ENCODE results near the gene IL32. TPM values are rescaled to one million over a fixed set of nuclear protein-coding genes. Genes with fewer than 3 reads are reported as not detected.

Gene IL32
- polyA plus RNA-seq, 12 donors, result 34.5 to 228 (median 112) TPM; not detected in 1

- no peak for DNase-seq
Measured at GRCh38 chr16:3025032-3026002, 40.1 kb upstream of the IL32 start.

- DNase-seq, result no peak
Measured at GRCh38 chr16:3026003-3026378, 39.4 kb upstream of the IL32 start.

GRCh38 chr16:3026609-3027488 is 38.6 kb upstream of the IL32 start:
- DNase-seq, result no peak

GRCh38 chr16:3027489-3027795 is 38.0 kb upstream of the IL32 start:
- no peak for DNase-seq

DNA sequence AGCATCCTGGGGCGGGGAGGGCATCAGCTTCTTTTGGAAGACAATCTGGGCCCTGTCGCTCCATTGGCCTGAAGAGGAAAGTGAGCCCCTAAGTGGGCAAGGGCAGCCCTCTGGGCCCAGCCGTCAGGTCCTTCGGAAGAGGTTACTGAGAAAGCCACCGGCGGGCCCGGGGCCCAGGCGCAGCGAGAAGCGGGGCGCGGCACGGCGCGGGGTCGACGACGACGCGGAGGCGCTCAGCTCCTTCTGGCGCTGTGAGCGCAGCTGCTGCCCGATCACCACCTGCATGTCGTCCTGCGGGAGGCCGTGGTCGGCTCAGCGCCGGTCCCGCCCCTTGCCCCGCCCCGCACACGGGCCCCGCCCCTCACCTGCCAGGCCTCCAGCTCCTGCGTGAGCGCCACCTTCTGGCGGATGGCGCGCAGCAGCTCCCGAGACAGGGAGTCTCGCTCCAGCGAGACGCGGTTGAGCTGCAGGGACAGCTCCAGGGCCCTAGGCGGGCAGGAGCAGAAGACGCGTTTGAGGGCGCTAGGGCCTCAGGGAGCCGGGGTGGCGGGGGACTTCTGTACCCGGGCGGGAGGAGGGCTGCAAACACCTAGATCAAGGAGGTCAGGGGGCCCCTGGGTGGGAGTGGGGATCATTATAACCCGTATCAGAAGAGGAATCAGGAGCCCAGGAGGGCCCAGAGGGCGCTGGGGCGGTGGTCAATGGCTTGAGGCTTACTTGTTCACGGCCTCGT is 37.3 kb upstream of the IL32 start:
- peak; percentile 60 for DNase-seq

DNA sequence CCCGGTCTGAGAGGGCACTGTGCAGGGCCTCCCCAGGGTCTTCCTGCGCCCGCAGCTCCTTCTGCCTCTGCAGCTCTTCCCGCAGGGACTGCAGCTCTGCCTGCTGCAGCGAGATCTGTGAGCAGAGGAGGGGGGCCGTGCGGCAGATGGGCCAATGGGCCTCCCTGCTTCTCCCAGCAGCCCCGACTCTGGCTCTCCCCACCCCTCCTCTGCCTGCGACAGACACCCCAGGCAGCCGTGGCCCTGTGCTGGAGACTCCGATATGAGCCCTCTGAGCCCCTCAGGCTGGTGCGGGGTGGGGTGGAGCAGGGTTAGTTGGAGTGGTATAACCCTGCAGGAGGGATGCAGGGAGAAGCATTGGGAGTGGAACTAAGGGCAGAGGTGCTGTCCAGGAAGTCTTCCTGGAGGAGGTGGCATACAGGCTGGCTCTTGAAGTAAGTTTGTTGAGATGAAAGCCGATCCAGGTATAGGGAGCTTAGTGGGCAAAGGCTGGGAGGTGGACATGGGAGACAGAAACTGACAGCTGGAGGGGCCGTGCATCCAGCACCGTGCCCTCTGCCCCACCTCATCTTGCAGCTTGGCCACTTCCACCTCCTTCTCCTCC is 36.6 kb upstream of the IL32 start:
- DNase-seq, result no peak

GRCh38 chr16:3029491-3030221 is 35.8 kb upstream of the IL32 start:
- no peak for DNase-seq

DNA sequence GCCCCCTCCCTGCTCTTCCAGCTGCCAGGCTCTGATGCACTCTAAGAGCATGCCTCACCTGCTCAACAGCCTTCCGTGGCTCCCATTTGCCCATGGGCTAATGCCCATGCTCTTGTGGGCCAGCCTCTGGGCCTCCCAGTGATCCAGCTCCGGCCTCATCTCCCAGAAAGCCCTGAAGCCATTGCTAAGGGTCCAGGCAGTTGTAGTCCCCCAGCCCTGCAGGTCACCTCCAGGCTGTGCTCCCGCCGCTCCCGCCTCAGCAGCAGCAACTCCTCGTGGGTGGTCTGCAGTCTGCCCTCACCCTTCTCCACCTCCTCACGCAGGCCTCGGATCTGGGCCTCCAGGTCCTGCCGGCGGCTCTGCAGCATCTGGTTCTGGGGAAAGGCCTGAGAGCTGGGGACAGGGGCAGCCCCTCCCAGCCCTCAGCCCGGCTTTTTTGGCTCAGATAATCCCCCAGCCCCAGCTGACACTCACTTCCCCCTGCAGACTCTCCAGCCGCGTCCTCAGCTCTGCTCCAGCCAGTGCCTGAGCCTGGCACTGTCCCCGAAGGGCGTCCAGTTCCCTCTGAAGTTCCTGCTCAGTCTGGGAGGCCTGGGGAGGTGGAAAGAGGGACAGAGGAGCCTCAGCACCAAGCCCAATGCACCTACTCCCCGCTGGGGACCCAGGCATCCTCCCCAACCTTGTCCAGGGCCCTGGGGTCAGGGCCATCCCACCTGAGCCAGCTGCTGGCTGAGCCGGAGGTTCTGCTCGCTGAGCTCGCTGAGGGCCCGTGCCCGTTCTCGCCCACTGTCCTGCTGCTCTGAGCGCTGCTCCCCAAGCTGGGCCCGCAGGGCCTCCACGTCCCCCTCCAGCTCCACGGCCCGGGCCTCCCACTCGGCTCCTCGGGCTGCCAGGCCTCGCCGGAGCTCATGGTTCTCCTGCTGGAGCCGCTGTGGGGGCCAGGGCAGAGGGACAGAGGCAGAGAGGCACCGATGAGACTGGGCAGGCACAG is 34.9 kb upstream of the IL32 start:
- no peak for DNase-seq

DNA sequence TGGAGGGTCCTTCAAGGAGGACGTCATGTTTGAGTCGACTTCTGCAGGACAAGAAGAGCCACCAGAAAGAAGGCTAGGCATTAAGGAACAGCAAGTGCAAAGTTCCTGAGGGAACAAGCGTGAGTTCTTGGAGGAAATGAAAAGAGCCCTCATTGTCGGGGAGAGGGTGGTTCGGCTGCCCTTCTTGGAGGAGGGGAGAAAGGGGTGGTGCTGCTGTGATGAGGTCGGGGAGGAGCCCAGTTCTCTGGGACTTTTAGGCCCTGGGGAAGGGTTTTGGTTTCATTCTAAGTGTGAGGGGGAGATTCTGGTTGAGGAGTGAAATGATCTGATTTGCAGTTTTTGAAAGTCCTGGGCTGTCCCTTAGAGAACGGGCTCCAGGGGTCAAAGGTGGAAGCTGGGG is 32.8 kb upstream of the IL32 start:
- no peak for DNase-seq

GRCh38 chr16:3035289-3035971 is 30.0 kb upstream of the IL32 start:
- no peak for DNase-seq

GRCh38 chr16:3035972-3036725 is 29.3 kb upstream of the IL32 start:
- DNase-seq, result no peak

DNA sequence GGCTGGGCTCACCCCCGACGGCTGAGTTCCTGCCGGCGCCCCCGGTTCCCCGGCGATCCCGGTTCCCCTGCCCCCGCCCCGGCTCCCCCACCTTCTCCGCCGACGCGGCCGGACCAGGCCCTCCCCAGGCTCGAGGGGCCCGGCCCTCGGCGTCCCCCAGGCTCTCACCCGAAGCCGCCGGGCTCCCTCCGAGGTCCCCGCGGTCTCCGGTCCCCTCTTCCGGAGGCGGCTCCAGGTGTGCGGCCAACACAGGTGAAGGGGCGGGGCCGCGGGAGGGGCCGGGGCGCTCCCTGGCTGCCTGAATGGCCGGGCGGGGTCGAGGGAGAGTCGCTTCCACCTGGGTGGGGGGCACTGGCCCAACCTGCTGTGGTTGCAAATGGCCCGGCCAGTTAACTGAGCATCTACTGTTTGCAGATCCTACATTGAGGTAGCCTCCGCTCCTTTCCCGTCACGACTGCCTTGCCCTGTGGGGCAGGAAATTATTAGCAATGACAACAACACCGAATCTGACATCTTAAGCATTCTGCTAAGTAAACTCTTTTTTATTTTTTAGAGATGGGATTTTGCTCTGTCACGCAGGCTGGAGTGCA is 28.6 kb upstream of the IL32 start, which contains the start of gene BICDL2:
BICDL2 (minus strand) TSS at position 219 of the 590 bp plus-strand sequence. CDS start 1,448 bp downstream, outside the sequence.
- no peak for DNase-seq

DNA sequence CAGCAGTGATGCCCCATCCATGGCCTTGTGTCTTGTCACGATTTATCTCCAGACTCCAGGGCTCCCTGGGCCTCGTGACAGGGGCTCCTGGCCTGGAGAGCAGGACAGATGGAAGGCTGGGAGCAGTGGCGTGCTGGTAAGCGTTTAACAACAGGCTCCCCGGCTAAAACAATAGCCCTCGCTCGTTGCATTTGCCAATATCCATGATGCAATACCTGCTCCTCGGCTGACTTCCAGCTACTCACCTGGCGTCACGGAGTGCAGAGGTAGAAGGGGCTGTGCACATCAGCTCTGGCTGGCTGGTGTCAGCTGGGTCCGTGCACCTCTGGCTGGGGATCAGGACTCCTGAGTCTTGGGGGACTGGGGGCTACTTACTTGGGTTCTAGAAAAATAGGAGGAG is 27.2 kb upstream of the IL32 start:
- DNase-seq, result no peak

DNA sequence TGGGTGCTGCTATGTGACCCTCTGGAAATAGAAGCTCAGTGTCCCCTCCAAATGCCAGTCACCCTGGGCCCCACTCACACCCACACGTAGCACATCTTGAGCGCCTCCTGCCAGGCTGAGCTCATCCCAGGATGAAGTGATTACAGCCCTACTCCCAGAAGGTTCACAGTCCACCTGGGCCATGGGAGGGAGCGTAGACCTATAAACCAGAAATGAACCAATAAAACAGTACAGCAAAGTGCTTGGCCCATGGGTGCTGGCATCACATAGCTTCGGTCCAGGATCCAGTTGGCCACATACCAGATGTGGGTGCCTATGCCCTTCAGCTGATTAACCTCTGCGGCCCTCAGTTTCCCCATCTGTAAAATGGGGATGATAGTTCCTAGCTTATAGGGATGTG is 26.5 kb upstream of the IL32 start:
- no peak for DNase-seq

DNA sequence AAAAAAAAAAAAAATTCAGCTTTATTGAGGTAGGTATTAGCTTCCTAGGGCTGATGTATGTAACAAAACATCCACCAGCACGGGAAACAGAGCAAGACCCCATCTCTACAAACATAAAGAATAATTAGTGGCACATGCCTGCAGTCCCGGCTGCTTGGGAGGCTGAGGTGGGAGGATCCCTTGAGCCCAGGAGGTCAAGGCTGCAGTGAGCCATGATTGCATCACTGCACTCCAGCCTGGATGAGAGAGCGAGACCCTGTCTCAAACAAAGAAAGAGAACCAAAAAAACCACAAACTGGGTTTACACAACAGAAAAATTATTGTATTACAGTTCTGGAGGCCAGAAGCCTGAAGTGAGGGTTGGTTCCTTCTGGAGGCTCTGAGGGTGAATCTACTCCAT is 23.1 kb upstream of the IL32 start:
- no peak for DNase-seq

DNA sequence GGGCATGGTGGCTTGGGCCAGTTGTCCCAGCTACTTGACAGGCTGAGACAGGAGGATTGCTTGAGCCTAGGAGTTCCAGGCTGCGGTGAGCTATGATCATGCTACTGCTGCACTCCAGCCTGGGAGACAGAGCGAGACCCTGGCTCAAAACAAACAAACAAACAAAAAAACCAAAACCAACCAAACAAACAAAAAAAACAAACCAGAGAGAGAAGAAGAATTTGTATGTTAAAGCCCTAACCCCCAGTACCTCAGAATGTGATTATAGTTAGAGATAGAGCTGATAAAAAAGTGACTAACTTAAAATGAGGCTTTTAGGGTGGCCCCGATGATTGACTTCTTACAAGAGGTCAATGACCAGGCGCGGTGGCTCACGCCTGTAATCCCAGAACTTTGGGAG is 20.7 kb upstream of the IL32 start:
- DNase-seq, result no peak

DNA sequence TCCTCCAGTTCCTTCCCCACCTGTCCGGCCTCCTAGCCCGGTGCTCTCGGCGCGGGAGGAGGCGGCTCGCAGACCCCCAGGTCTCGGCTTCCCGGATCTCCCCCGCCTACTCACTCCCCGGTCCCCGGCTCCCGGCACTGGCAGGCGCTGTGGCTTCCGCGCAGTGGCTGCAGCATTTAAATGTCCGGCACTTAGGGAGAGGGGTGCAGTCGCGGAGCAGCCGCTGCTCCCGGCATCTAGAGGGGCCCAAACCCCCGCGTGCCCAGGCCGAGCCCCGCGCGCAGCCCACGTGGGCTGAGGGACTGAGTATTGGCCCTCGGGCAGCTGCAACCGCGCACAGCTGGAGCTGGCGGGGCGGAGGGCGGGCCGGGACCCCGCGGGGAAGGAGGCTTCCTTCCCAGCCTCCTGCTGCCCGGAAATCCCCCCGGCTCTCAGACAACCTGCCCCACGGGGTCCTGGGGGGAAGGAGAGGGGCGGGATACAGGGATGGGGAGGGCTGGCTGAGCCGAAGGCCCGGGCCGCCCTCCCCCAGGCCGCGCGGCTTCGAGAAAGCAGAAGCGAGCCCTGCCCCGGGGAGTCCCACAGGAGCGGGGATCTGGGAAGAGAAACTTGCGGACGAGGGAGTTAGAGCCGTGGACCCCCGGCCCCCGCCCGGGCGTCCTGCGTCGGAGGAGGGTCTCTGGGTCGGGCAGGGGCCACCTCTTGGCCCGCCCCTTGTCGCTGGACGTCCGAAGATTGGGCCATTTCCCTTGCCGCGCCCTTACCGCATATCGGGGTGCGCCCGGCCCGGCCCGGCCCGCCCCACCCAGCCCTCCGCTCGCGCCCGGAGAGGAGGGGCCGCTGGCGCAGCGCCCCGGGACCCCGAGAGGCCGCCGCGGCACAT is 19.4 kb upstream of the IL32 start, which contains the start of gene MMP25:
MMP25 (plus strand) TSS at position 804 of the 883 bp plus-strand sequence. CDS start 357 bp downstream, outside the sequence.
- no peak for DNase-seq

Measured in muscle of arm (tissue), 12 donors.